CD4-positive, alpha-beta T cell (primary cell): ENCODE data around the gene S100A2. TPM values are rescaled to one million over a fixed set of nuclear protein-coding genes. Genes with fewer than 3 reads are reported as not detected.

Experiments
- ATAC-seq: fragments of 200-7000 bp; cut with Tn5 transposase; one replicate; pipeline ENCODE4 v1.10.0; 2022; ENCODE audit warnings: mild to moderate bottlenecking; ENCODE audit not compliant: poor library complexity
- CTCF ChIA-PET: fragments of 350-600 bp; sonication (Branson Sonifier 250); formaldehyde crosslinking; loops from one replicate; lab custom pipeline; 2021; ENCODE audit warnings: antibody characterized with exemption, inconsistent platforms; lab: Charles Lee
- POLR2A ChIA-PET: fragments of 350-600 bp; sonication (Branson Sonifier 250); formaldehyde crosslinking; loops from one replicate; lab custom pipeline; 2021; ENCODE audit warnings: antibody characterized with exemption, inconsistent platforms; lab: Charles Lee
- DNase-seq, 14 experiments: peaks; one replicate each; pipeline ENCODE4 v3.0.0-alpha.2; 2013 to 2020; ENCODE audit warnings: mixed read lengths in 2 of 14
- H3K27ac ChIP-seq, 2 donors: one replicate each; pipeline versions ENCODE4 v1.5.1 to v1.7.0; 2013; ENCODE audit warnings: low read length in 2 of 2, low read depth in 1 of 2, mild to moderate bottlenecking in 1 of 2
- H3K27me3 ChIP-seq, 2 experiments: 1 replicate in 1 of 2; 2 replicates in 1 of 2; pipeline versions ENCODE4 v1.6.1 to v1.7.0; 2013; ENCODE audit warnings: low read length in 2 of 2, control low read depth in 1 of 2, mild to moderate bottlenecking in 1 of 2, moderate library complexity in 1 of 2; ENCODE audit not compliant: insufficient read depth in 2 of 2, control insufficient read depth in 1 of 2
- H3K36me3 ChIP-seq: one replicate; pipeline ENCODE4 v1.6.1; 2013; ENCODE audit warnings: low read length, control low read depth; ENCODE audit not compliant: insufficient read depth
- H3K4me1 ChIP-seq: one replicate; pipeline ENCODE4 v1.6.1; 2013; ENCODE audit warnings: low read length, control low read depth; ENCODE audit not compliant: insufficient read depth
- H3K4me3 ChIP-seq: one replicate; pipeline ENCODE4 v1.5.1; 2013; ENCODE audit warnings: mild to moderate bottlenecking, low read length, moderate library complexity
- H3K9me3 ChIP-seq, 2 experiments: 1 replicate in 1 of 2; 2 replicates in 1 of 2; pipeline versions ENCODE4 v1.6.1 to v1.7.0; 2013; ENCODE audit warnings: low read length in 2 of 2, mild to moderate bottlenecking in 2 of 2, control low read depth in 1 of 2, moderate library complexity in 1 of 2; ENCODE audit not compliant: control insufficient read depth in 1 of 2, insufficient read depth in 1 of 2
- H3K27ac Mint-ChIP-seq: one replicate; pipeline ENCODE4 v1.8.0; 2020; ENCODE audit warnings: mixed read lengths
- H3K27me3 Mint-ChIP-seq: one replicate; pipeline ENCODE4 v1.8.0; 2021; ENCODE audit warnings: mixed read lengths
- H3K36me3 Mint-ChIP-seq: one replicate; pipeline ENCODE4 v1.8.0; 2021; ENCODE audit warnings: low read depth, mixed read lengths
- H3K4me1 Mint-ChIP-seq: one replicate; pipeline ENCODE4 v1.8.0; 2021; ENCODE audit warnings: low read depth, mixed read lengths
- H3K4me3 Mint-ChIP-seq: one replicate; pipeline ENCODE4 v1.8.0; 2020; ENCODE audit warnings: mild to moderate bottlenecking, mixed read lengths
- H3K9me3 Mint-ChIP-seq: one replicate; pipeline ENCODE4 v1.8.0; 2020; ENCODE audit warnings: mixed read lengths
- CTCF ChIP-seq: fragments of 200-600 bp; IDR thresholded peaks from one replicate; pipeline ENCODE4 v1.8.0; 2022; ENCODE audit warnings: antibody characterized with exemption, mild to moderate bottlenecking
- intact Hi-C, 2 experiments: fragments of 100-400 bp; cut with DNase I in 1 of 2; cut with micrococcal nuclease in 1 of 2; formaldehyde crosslinking; loops; one replicate each; pipeline versions ENCODE4 v1.15.1 to v1.9.0; 2023 to 2025; cut with DNase I, micrococcal nuclease
- total RNA-seq, 174 experiments: library from RNA in 2 of 174; stranded (reverse) in 2 of 174; gene quantifications; one replicate each; pipeline ENCODE4 v1.2.3 and lab custom pipeline; 2021 to 2026

S100A2 gene
- total RNA-seq, 2 experiments from 2014 or later: not detected

- no peak for ATAC-seq
- Mint-ChIP-seq H3K4me1 (peaks cover 18% of the 10 kb centered on the region), H3K27ac (no peak overlapping the region)
Observed at GRCh38 chr1:153527683-153528040, 38.0 kb downstream of the S100A2 start.

GRCh38 chr1:153527023-153527682, 38.5 kb downstream of the S100A2 start:
- no peak overlapping the region for H3K4me3 Mint-ChIP-seq
- H3K36me3 Mint-ChIP-seq: no peaks in the 10 kb centered on the region
- Histone ChIP-seq H3K4me3 (no peak overlapping the region), H3K9me3 (no peaks in the 10 kb centered on the region), H3K27ac (no peak overlapping the region), H3K36me3 (no peaks in the 10 kb centered on the region), H3K27me3 (no peaks in the 10 kb centered on the region), H3K4me1 (peaks cover 10% of the 10 kb centered on the region)
- intact Hi-C loops: no loop called here
- H3K27ac Mint-ChIP-seq: no peak overlapping the region
- peak in 1 of 14 experiments; percentile 16 for DNase-seq
- no peaks in the 10 kb centered on the region for H3K9me3 Mint-ChIP-seq
- ChIA-PET CTCF (no interaction called here), POLR2A (interaction anchor here (2.3 kb wide), 1 partner anchor 107 kb away, joined by 5 read pairs; the partner anchor contains the start of gene CHTOP)
- peaks cover 13% of the 10 kb centered on the region for H3K4me1 Mint-ChIP-seq
- no peaks in the 10 kb centered on the region for H3K27me3 Mint-ChIP-seq
- ATAC-seq: no peak
- no peak for TF ChIP-seq CTCF

More at GRCh38 chr1:153527683-153528040, 38.0 kb downstream of the S100A2 start:
- no peaks in the 10 kb centered on the region for H3K36me3 Mint-ChIP-seq
- intact Hi-C loops: no loop called here
- no peak overlapping the region for H3K4me3 Mint-ChIP-seq
- H3K27me3 Mint-ChIP-seq: no peaks in the 10 kb centered on the region
- H3K4me1 ChIP-seq: peaks cover 15% of the 10 kb centered on the region
- no peaks in the 10 kb centered on the region for H3K9me3 Mint-ChIP-seq
- no peaks in the 10 kb centered on the region for H3K36me3 ChIP-seq
- POLR2A ChIA-PET: interaction anchor here (2.3 kb wide), 1 partner anchor 106 kb away, joined by 5 read pairs; the partner anchor contains the start of gene CHTOP
- no peaks in the 10 kb centered on the region for H3K27me3 ChIP-seq
- peak in 1 of 14 experiments; percentile 0 for DNase-seq
- H3K9me3 ChIP-seq: no peaks in the 10 kb centered on the region
- no peak for TF ChIP-seq CTCF
- CTCF ChIA-PET: no interaction called here
- H3K4me3 ChIP-seq: no peak overlapping the region
- no peak overlapping the region for H3K27ac ChIP-seq

- Mint-ChIP-seq H3K4me1 (peaks cover 3% of the 10 kb centered on the region), H3K4me3 (no peak overlapping the region), H3K27ac (no peak overlapping the region), H3K27me3 (no peaks in the 10 kb centered on the region), H3K36me3 (no peaks in the 10 kb centered on the region), H3K9me3 (no peaks in the 10 kb centered on the region)
- Histone ChIP-seq H3K27ac (no peak overlapping the region), H3K27me3 (no peaks in the 10 kb centered on the region), H3K9me3 (no peaks in the 10 kb centered on the region), H3K36me3 (no peaks in the 10 kb centered on the region), H3K4me1 (peaks cover 2% of the 10 kb centered on the region), H3K4me3 (no peak overlapping the region)
- ChIA-PET POLR2A (interaction anchor here (2.3 kb wide), 1 partner anchor 108 kb away, joined by 5 read pairs; the partner anchor contains the start of gene CHTOP), CTCF (no interaction called here)
- intact Hi-C loops: no loop called here
- peak in 1 of 14 experiments; percentile 3 for DNase-seq
- TF ChIP-seq CTCF: no peak
- ATAC-seq: no peak
Observed at GRCh38 chr1:153526132-153526543, 39.5 kb downstream of the S100A2 start.
